Mucosa of descending colon (tissue), 3 donors: Measurements from ENCODE around the gene NLRC3. TPM values are rescaled to one million over a fixed set of nuclear protein-coding genes. Genes with fewer than 3 reads are reported as not detected.
A peak's percentile ranks its signal among the peaks of the same experiment; 100 is the strongest.
"Not testable (repeated sequence)": the region's sequence is repeated elsewhere in the genome, so short reads cannot be mapped to it uniquely, and the experiment has no call there.

Experiments
- ATAC-seq: fragments of 200-7000 bp; cut with Tn5 transposase; one replicate; pipeline ENCODE4 v1.9.1; 2020; ENCODE audit warnings: mild to moderate bottlenecking, moderate library complexity
- DNase-seq, 3 donors: peaks; one replicate each; pipeline ENCODE4 v3.0.0-alpha.2; 2020
- H3K36me3 ChIP-seq: fragments of 200-600 bp; one replicate; pipeline ENCODE4 v1.8.0; 2021; ENCODE audit warnings: low read depth, mild to moderate bottlenecking
- H3K4me1 ChIP-seq: fragments of 200-600 bp; one replicate; pipeline ENCODE4 v1.8.0; 2021; ENCODE audit warnings: low read depth, mild to moderate bottlenecking
- H3K4me3 ChIP-seq: fragments of 200-600 bp; one replicate; pipeline ENCODE4 v1.8.0; 2021; ENCODE audit warnings: mild to moderate bottlenecking
- H3K9me3 ChIP-seq: fragments of 200-600 bp; one replicate; pipeline ENCODE4 v1.8.0; 2021; ENCODE audit warnings: mild to moderate bottlenecking
- CTCF ChIP-seq: fragments of 200-600 bp; IDR thresholded peaks from one replicate; pipeline ENCODE4 v1.8.0; 2022; ENCODE audit warnings: antibody characterized with exemption, mild to moderate bottlenecking
- intact Hi-C, 2 donors: fragments of 100-400 bp; cut with DNase I in 1 of 2; cut with micrococcal nuclease in 1 of 2; formaldehyde crosslinking; loops; one replicate each; pipeline versions ENCODE4 v1.11.0 to v1.11.1; 2022; cut with DNase I, micrococcal nuclease
- total RNA-seq, 3 donors: library from RNA; stranded (reverse); fragmentation: NEBNext Ultra II Directional in 2 of 3; extraction: Animal tissue kit (Norgen Biotek cat#: 25700) in 2 of 3; gene quantifications; one replicate each; pipeline versions ENCODE4 v1.2.1 to v1.2.4, GENCODE V29; 2021 to 2023
- donor health status: DM: no; HTN: no; CAD: no; lungs with moderate emphysema.
- donor health status: DM: no; HTN: no; CAD: no.
- donor health status: DM: no; HTN: yes; CAD: no.

Gene NLRC3
- total RNA-seq, 3 donors from 2014 or later = 1.4 to 2.6 (median 1.7) TPM

GRCh38 chr16:3503523-3503922 is 73.7 kb downstream of the NLRC3 start:
- peak; percentile 2 for ATAC-seq
- Histone ChIP-seq H3K9me3 (no peaks in the 10 kb centered on the region), H3K4me3 (no peak overlapping the region), H3K4me1 (peaks cover 13% of the 10 kb centered on the region), H3K36me3 (no peaks in the 10 kb centered on the region)
- TF ChIP-seq CTCF = no peak
- intact Hi-C loops = no loop called here
- peak in 1 of 3 donors; percentile 61 for DNase-seq

DNA sequence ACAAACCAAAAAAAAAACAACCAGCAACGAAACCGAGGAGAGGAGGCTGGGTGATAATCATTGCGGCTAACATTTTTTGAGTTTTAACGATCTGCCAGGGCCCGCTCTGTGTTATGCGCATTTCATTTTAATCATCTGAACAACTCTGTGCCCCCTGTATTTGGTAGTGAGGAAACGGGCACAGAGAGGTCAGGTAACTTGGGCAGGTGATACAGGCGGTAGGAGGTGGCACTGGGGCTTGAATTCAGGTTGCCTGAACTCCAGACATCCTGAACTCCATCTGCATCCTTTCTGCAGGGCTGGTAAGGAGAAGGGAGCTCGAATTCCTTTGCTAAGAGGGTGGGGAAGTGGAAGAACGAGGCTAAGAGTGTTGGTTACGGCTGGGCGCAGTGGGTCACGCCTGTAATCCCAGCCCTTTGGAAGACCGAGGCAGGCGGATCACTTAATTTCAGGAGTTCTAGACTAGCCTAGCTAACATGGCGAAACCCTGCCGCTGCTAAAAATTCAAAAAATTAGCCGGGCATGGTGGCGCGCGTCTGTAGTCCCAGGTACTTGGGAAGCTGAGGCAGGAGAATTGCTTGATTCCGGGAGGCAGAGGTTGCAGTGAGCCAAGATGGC is 75.3 kb downstream of the NLRC3 start:
- no peaks in the 10 kb centered on the region for H3K36me3 ChIP-seq
- no peaks in the 10 kb centered on the region for H3K9me3 ChIP-seq
- ATAC-seq (no peak), DNase-seq (no peak)
- TF ChIP-seq CTCF = no peak
- intact Hi-C loops = no loop called here
- no peak overlapping the region for H3K4me3 ChIP-seq
- H3K4me1 ChIP-seq = peaks cover 13% of the 10 kb centered on the region

- H3K9me3 ChIP-seq, intact Hi-C loops, ATAC-seq, H3K36me3 ChIP-seq: not testable (repeated sequence)
- peak overlapping the region; percentile 49 for H3K4me3 ChIP-seq
- H3K4me1 ChIP-seq = peaks cover 13% of the 10 kb centered on the region
- DNase-seq = peak in 1 of 3 donors; percentile 41
Observed at GRCh38 chr16:3501412-3501761, 75.8 kb downstream of the NLRC3 start.

DNA sequence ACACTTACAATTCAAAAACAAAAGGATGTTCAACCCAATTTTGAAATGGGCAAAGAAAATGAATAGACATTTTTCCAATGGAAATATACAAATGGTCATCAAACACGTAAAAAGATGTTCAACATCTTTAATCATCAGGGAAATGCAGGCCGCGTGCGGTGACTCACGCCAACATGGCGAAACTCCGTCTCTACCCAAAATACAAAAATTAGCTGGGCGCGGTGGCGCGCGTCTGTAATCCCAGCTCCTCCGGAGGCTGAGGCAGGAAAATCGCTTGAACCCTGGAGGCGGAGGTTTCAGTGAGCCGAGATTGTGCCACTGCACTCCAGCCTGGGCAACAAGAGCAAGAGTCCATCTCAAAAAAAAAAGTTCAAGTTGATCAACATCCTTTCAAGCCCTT is 78.2 kb downstream of the NLRC3 start:
- DNase-seq (peak in 1 of 3 donors; percentile 33), ATAC-seq (no peak)
- intact Hi-C loops = no loop called here
- Histone ChIP-seq H3K9me3 (no peaks in the 10 kb centered on the region), H3K4me3 (no peak overlapping the region), H3K4me1 (peaks cover 13% of the 10 kb centered on the region), H3K36me3 (no peaks in the 10 kb centered on the region)
- no peak for TF ChIP-seq CTCF

GRCh38 chr16:3497771-3498170 is 79.4 kb downstream of the NLRC3 start:
- intact Hi-C loops = no loop called here
- ATAC-seq = no peak
- Histone ChIP-seq H3K36me3 (no peaks in the 10 kb centered on the region), H3K4me1 (peaks cover 13% of the 10 kb centered on the region), H3K4me3 (no peak overlapping the region), H3K9me3 (no peaks in the 10 kb centered on the region)
- no peak for TF ChIP-seq CTCF
- no peak for DNase-seq

GRCh38 chr16:3496386-3496785 is 80.8 kb downstream of the NLRC3 start:
- Histone ChIP-seq H3K4me1 (peaks cover 6% of the 10 kb centered on the region), H3K4me3 (no peak overlapping the region), H3K9me3 (no peaks in the 10 kb centered on the region), H3K36me3 (no peaks in the 10 kb centered on the region)
- DNase-seq = peak in 1 of 3 donors; percentile 41
- ATAC-seq = no peak
- no peak for TF ChIP-seq CTCF
- intact Hi-C loops = no loop called here
